ENCODE results near the gene NEDD8.

- TF ChIP-seq CTCF (IDR thresholded peaks at IDR 0.05; ENCODE audit: insufficient read depth, low read length, poor library complexity, severe bottlenecking) (peak; percentile 62), EZH2phosphoT487 (conservative IDR thresholded peaks at IDR 0.05; ENCODE audit: low read length) (no peak)
Observed at GRCh38 chr14:24271134-24271833, 39.1 kb upstream of the NEDD8 start, which contains the start of gene RABGGTA.

Measured in SU-DHL-6 (cell line).